ENCODE data around the gene CHST8. TPM values are rescaled to one million over a fixed set of nuclear protein-coding genes. Genes with fewer than 3 reads are reported as not detected.

Gene CHST8
- total RNA-seq, 1 experiment from 2014 or later = 33.5 TPM

DNA sequence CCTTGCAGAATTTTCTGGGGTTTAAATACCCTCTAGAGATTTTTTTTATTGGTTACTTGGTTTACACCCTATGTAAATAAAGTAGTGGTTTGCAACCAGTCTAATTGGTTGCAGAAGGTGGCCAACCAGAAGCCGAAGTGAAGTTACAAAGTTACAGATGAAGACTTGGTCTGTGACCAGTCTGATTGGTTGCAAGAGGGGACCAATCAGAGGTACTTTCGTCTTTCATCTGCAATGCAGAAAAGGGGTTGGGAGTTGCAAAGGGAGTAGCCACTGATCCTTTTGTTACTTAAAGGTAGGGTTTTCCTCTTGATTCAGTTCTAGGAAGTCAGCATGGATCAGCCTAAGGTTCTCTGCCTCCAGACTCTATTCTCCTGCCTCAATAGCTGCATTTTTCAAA lies 48.8 kb upstream of the CHST8 start:
- ChIA-PET POLR2A (no interaction called here), CTCF (no interaction called here)
- ATAC-seq (no peak), DNase-seq (ENCODE audit: low spot score) (no peak)
- H3K9me3 Mint-ChIP-seq = peaks cover 31% of the 10 kb centered on the region
- H3K27ac Mint-ChIP-seq = no peak overlapping the region
- H3K4me1 Mint-ChIP-seq = peaks cover 21% of the 10 kb centered on the region
- H3K4me3 Mint-ChIP-seq = no peak overlapping the region
- peaks cover 18% of the 10 kb centered on the region for H3K36me3 Mint-ChIP-seq
- no peaks in the 10 kb centered on the region; the same call in 1 of the 2 replicates for H3K27me3 Mint-ChIP-seq (ENCODE audit: low read depth)
- TF ChIP-seq SMAD3 (CRISPR knock-in tag; IDR thresholded peaks at IDR 0.05; ENCODE audit: borderline replicate concordance) (no peak), ZNF138 (CRISPR knock-in tag; conservative IDR thresholded peaks at IDR 0.05) (no peak), SOX15 (CRISPR knock-in tag; IDR thresholded peaks at IDR 0.05) (no peak), GTF2I (CRISPR knock-in tag; conservative IDR thresholded peaks at IDR 0.05) (no peak), ZNF121 (CRISPR knock-in tag; IDR thresholded peaks at IDR 0.05) (no peak), ZNF396 (CRISPR knock-in tag; IDR thresholded peaks at IDR 0.05; ENCODE audit: borderline replicate concordance) (no peak), ATF1 (CRISPR knock-in tag; IDR thresholded peaks at IDR 0.05) (no peak), TCF7 (CRISPR knock-in tag; IDR thresholded peaks at IDR 0.05; ENCODE audit: low read depth) (no peak), SMAD4 (CRISPR knock-in tag; IDR thresholded peaks at IDR 0.05) (no peak), EMX1 (CRISPR knock-in tag; IDR thresholded peaks at IDR 0.05) (no peak), ZNF317 (CRISPR knock-in tag; IDR thresholded peaks at IDR 0.05; ENCODE audit: borderline replicate concordance, low read depth) (no peak), MYBL2 (CRISPR knock-in tag; IDR thresholded peaks at IDR 0.05) (no peak)
- TF ChIP-seq, protein P1, sequence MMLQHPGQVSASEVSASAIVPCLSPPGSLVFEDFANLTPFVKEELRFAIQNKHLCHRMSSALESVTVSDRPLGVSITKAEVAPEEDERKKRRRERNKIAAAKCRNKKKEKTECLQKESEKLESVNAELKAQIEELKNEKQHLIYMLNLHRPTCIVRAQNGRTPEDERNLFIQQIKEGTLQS (CRISPR knock-in tag; conservative IDR thresholded peaks at IDR 0.05) = no peak
- TF ChIP-seq, protein P2, sequence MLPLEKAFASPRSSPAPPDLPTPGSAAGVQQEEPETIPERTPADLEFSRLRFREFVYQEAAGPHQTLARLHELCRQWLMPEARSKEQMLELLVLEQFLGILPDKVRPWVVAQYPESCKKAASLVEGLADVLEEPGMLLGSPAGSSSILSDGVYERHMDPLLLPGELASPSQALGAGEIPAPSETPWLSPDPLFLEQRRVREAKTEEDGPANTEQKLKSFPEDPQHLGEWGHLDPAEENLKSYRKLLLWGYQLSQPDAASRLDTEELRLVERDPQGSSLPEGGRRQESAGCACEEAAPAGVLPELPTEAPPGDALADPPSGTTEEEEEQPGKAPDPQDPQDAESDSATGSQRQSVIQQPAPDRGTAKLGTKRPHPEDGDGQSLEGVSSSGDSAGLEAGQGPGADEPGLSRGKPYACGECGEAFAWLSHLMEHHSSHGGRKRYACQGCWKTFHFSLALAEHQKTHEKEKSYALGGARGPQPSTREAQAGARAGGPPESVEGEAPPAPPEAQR (CRISPR knock-in tag; IDR thresholded peaks at IDR 0.05) = no peak
- TF ChIP-seq, protein P3, sequence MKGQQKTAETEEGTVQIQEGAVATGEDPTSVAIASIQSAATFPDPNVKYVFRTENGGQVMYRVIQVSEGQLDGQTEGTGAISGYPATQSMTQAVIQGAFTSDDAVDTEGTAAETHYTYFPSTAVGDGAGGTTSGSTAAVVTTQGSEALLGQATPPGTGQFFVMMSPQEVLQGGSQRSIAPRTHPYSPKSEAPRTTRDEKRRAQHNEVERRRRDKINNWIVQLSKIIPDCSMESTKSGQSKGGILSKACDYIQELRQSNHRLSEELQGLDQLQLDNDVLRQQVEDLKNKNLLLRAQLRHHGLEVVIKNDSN (CRISPR knock-in tag; IDR thresholded peaks at IDR 0.05) = no peak
- TF ChIP-seq, protein P4, sequence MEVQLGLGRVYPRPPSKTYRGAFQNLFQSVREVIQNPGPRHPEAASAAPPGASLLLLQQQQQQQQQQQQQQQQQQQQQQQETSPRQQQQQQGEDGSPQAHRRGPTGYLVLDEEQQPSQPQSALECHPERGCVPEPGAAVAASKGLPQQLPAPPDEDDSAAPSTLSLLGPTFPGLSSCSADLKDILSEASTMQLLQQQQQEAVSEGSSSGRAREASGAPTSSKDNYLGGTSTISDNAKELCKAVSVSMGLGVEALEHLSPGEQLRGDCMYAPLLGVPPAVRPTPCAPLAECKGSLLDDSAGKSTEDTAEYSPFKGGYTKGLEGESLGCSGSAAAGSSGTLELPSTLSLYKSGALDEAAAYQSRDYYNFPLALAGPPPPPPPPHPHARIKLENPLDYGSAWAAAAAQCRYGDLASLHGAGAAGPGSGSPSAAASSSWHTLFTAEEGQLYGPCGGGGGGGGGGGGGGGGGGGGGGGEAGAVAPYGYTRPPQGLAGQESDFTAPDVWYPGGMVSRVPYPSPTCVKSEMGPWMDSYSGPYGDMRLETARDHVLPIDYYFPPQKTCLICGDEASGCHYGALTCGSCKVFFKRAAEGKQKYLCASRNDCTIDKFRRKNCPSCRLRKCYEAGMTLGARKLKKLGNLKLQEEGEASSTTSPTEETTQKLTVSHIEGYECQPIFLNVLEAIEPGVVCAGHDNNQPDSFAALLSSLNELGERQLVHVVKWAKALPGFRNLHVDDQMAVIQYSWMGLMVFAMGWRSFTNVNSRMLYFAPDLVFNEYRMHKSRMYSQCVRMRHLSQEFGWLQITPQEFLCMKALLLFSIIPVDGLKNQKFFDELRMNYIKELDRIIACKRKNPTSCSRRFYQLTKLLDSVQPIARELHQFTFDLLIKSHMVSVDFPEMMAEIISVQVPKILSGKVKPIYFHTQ (CRISPR knock-in tag; IDR thresholded peaks at IDR 0.05) = no peak
- TF ChIP-seq, protein P5, sequence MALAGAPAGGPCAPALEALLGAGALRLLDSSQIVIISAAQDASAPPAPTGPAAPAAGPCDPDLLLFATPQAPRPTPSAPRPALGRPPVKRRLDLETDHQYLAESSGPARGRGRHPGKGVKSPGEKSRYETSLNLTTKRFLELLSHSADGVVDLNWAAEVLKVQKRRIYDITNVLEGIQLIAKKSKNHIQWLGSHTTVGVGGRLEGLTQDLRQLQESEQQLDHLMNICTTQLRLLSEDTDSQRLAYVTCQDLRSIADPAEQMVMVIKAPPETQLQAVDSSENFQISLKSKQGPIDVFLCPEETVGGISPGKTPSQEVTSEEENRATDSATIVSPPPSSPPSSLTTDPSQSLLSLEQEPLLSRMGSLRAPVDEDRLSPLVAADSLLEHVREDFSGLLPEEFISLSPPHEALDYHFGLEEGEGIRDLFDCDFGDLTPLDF (CRISPR knock-in tag; IDR thresholded peaks at IDR 0.05) = no peak
- TF ChIP-seq, protein P6, sequence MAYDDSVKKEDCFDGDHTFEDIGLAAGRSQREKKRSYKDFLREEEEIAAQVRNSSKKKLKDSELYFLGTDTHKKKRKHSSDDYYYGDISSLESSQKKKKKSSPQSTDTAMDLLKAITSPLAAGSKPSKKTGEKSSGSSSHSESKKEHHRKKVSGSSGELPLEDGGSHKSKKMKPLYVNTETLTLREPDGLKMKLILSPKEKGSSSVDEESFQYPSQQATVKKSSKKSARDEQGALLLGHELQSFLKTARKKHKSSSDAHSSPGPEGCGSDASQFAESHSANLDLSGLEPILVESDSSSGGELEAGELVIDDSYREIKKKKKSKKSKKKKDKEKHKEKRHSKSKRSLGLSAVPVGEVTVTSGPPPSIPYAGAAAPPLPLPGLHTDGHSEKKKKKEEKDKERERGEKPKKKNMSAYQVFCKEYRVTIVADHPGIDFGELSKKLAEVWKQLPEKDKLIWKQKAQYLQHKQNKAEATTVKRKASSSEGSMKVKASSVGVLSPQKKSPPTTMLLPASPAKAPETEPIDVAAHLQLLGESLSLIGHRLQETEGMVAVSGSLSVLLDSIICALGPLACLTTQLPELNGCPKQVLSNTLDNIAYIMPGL (CRISPR knock-in tag; IDR thresholded peaks at IDR 0.05) = no peak
- TF ChIP-seq, protein P7, sequence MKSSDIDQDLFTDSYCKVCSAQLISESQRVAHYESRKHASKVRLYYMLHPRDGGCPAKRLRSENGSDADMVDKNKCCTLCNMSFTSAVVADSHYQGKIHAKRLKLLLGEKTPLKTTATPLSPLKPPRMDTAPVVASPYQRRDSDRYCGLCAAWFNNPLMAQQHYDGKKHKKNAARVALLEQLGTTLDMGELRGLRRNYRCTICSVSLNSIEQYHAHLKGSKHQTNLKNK (CRISPR knock-in tag; IDR thresholded peaks at IDR 0.05) = no peak
- TF ChIP-seq, protein P8, sequence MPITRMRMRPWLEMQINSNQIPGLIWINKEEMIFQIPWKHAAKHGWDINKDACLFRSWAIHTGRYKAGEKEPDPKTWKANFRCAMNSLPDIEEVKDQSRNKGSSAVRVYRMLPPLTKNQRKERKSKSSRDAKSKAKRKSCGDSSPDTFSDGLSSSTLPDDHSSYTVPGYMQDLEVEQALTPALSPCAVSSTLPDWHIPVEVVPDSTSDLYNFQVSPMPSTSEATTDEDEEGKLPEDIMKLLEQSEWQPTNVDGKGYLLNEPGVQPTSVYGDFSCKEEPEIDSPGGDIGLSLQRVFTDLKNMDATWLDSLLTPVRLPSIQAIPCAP (CRISPR knock-in tag; IDR thresholded peaks at IDR 0.05) = no peak

Data from WTC11 (cell line).